ENCODE data around the gene TTI1.

Gene TTI1

DNA sequence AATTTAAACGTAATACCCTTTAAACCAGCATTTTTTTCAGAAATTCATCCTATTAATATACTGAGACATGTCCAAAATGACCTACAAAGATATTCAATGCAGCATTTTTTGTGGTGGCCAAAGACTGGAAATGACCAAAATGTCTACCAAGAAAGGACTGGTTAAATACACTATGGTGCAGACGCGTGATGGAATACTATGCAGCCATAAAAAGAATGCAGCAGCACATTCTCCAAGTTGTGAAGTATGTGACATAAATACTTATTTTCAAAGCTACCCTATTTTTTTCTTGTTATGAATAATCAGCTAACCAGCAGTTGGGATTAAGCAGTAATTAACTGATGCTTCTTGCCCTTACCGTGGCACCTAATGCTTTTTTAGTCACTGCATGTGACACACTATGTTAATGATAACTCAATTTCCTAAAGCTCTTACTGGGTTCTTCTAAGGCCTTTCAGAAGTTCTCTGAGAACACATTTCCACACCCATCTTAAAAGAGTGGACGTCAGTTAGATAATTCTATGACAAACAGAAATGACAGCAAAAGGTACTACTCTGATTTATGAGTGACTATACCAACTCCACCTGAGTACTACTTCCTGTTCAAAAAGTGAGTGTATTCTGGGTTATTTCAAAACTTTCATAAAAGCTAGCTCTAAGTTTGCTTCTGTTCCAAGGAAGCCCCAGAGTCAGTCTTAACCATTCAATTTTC, 24.9 kb downstream of the TTI1 start:
- DNase-seq, result no peak

DNA sequence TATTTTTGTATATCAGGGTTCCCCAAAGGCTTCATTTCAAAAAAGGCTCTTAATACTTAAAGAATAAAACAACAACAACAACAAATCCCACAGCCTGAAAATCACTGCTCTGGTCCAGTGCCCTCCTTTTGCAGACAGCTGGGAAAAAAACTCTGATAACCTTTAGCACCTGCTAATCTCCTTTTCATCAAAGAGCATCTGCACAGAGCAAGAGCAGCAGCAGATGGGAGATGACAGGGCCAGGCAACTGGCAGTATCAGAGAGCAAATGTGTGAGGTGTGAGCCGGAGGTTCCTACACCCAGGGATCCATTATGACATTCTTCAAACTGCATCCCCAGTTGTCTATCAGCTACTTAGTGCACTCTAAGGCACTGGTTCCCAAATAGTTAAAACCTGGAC, 25.7 kb downstream of the TTI1 start:
- no peak for DNase-seq

GRCh38 chr20:38005903-38006302, 27.4 kb downstream of the TTI1 start:
- DNase-seq, result no peak

- DNase-seq, result no peak
Measured at GRCh38 chr20:38004416-38004815, 28.8 kb downstream of the TTI1 start.

DNA sequence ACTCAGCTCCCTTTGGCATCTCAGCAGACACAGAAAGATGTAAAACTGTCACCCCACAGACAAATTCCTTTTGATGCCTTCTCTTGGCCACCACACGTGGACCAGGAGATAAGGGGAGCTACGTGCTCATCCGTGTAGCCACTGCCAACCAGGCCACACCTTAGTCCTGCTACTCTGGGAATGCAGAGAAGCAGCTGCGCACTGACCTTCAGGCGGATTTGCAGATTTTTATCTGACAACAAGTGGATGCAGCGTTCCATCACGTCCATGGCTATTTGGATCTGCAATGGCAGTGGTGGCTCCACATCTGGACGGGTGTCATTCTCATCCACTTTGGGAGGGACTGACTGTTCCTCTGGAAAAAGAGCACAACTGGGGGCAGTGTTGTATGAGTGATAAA, 30.8 kb downstream of the TTI1 start:
- no peak for DNase-seq

- DNase-seq, result no peak
Measured at GRCh38 chr20:38001981-38002380, 31.3 kb downstream of the TTI1 start.

DNA sequence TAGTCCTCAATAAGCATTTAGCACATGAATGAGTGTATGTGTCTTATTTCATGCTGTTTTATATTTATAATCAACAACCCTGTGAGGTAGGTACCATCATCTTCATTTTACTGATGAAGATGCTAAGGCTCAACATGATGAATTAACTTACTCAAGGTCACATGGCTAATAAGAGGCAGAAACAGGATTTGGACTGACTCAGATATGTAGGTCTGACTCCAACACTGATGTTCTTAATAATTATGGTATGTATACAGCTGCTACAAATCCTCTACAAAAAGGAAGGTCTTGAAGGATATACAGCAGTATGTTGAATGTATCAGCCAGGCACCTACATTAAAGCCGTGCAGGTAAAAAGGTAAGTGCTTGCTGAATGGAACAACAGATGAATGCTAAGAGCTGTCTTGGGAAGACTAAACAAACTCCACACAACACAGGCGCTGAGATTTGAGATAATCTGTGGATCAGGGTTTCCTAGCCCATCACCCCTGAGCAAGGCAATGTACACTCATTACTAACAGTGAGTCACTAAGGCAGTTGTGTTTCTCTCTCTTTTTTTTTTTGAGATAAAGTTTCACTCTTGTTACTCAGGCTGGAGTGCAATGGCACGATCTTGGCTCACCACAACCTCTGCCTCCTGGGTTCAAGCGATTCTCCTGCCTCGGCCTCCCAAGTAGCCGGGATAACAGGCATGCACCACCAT, 31.9 kb downstream of the TTI1 start:
- DNase-seq, result no peak

DNA sequence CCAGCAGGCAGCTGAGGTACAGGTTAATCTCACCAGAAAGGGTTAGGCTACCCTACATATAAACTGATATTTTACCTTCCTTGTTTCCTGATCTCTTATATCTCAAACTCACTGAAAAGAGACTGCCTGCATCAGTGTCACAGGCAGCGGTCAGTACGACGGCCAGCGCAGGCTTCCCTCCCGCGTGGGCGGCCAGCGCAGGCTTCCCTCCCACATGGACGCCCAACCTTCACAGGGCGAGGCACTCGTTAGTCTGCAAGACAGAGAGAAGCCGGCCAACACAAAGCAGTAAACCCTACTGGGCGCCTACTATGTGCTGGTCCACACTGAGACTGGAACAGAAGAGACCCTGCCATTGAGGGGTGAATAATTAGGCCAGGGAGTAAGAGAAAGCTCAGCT, 33.0 kb downstream of the TTI1 start:
- DNase-seq, result no peak

GRCh38 chr20:37999526-38000263, 33.6 kb downstream of the TTI1 start:
- no peak for DNase-seq

GRCh38 chr20:37997516-37997915, 35.7 kb downstream of the TTI1 start:
- DNase-seq, result no peak

GRCh38 chr20:37995856-37996605, 37.2 kb downstream of the TTI1 start:
- no peak for DNase-seq

- DNase-seq, result no peak
Measured at GRCh38 chr20:37994512-37994911, 38.7 kb downstream of the TTI1 start.

- DNase-seq, result peak in 1 of 2 donors; percentile 25
Measured at GRCh38 chr20:37992802-37993409, 40.4 kb downstream of the TTI1 start.

DNA sequence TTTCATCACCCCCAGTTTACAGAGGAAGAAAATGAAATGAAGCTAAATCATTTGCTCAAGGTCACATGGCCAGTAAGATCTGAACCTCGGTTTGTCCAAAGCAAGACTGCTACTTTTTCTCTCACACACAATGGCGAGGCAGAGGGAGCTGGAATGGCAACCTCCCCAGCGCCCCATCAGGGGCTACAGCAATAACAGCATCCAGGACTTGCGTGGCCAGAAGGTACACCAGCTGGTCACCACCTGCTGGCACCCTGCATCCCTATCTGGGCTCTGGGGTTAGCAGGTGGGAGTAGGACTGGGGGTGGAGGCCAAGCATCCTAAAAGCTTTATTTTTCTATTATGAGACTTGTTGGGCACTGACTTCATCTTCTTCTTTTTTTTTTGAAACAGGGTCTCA, 41.3 kb downstream of the TTI1 start:
- no peak for DNase-seq

DNA sequence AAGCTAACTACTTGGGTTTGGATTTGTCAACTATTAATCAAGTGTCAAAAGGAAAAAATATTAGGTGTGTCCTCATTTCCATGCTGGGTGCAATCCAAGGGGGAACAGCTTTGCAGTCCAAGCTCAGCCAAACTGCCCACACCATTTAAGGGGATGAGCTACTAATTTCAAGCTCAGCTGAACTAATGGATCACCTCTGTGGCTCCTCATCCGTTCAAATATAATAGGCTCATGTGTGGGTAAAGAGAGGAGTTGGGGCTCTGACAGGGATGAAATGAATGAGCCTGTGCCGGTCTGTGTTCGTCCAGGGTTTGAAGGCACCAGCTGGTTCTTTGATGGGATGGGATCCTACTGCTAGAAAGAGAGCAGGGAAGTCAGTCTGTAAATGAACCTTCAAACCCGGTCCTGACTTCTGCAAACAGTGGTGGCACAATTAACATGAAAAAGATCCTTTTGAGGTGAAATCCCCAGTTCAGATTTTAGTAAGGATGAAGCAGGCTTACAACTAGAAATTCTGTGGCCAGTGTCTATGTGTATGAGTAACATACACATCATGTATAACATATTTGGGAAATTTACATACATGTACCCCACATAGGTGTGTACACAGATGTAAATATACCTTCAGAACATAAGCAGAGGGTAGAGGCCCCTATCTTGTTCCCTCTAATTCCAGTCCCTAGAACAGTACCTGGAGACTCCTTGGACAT, 41.9 kb downstream of the TTI1 start:
- DNase-seq, result no peak

GRCh38 chr20:37990571-37991151, 42.6 kb downstream of the TTI1 start:
- peak; percentile 46 to 62 for DNase-seq

GRCh38 chr20:37989601-37990295, 43.5 kb downstream of the TTI1 start:
- DNase-seq, result no peak

GRCh38 chr20:37988306-37988954, 44.8 kb downstream of the TTI1 start:
- no peak for DNase-seq

- no peak for DNase-seq
Measured at GRCh38 chr20:37987602-37988290, 45.5 kb downstream of the TTI1 start.

Measured in CD4-positive, alpha-beta T cell treated with Interferon alpha-2 for 1 hour (primary cell).